Measurements from ENCODE around the gene DMWD.

DNA sequence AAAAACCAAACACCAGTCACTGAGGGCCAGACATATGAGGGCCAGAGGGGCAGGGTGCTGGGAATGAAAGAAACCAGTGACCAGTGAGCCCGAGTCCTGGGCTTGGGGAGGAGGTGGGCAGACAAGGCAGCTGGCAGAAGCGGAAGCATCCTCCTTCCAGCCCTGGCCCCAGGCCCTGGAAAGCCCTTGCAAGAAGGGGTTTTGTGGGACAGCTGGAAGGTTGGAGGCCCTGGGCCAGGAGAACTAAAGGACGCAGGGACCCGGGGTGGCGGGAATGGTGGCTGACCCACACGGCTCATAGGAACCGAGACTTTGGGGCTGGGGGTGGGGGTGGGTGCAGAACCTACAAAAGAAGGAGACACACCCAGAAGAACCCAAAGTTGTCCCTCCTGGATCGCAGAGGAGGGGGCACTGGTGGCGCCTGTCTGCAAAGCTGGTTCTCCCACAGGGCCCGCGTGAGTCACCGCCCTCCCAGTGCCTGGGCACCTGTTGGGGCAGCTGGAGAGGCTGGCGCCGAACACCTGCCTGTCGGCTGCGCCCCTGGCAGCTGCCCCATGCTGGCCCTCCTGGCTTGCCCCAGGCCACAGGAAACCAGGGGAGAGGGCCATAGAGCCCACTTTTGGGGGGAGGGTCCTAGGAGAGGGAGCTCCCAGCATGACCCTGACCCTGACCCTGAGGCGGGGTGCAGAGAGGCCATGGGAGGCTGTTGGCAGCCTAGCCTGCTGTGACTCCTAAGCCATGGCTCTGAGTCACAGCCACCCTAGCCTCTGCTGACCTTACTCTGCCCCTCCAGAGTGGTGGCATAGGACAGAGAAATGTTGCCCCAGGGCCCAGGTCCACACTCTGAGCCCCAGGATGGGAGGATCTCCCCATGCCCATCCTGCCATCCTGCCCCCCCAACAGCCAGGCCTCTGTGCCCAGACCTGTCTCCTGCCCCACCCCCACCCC is 11.2 kb downstream of the DMWD start:
- TF ChIP-seq, protein P1, sequence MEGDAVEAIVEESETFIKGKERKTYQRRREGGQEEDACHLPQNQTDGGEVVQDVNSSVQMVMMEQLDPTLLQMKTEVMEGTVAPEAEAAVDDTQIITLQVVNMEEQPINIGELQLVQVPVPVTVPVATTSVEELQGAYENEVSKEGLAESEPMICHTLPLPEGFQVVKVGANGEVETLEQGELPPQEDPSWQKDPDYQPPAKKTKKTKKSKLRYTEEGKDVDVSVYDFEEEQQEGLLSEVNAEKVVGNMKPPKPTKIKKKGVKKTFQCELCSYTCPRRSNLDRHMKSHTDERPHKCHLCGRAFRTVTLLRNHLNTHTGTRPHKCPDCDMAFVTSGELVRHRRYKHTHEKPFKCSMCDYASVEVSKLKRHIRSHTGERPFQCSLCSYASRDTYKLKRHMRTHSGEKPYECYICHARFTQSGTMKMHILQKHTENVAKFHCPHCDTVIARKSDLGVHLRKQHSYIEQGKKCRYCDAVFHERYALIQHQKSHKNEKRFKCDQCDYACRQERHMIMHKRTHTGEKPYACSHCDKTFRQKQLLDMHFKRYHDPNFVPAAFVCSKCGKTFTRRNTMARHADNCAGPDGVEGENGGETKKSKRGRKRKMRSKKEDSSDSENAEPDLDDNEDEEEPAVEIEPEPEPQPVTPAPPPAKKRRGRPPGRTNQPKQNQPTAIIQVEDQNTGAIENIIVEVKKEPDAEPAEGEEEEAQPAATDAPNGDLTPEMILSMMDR (IDR thresholded peaks at IDR 0.05) = no peak
- TF ChIP-seq EP300 (IDR thresholded peaks at IDR 0.05; ENCODE audit: low read depth) (no peak), POLR2A (IDR thresholded peaks at IDR 0.05) (no peak), POLR2AphosphoS5 (IDR thresholded peaks at IDR 0.05) (peak in 1 of 3 donors; percentile 54)

Data from transverse colon (tissue), 4 donors.